Coronary artery (tissue), 2 donors: Measurements from ENCODE around the gene MLNR.

Experiments
- DNase-seq: peaks from one replicate; pipeline ENCODE4 v3.0.0-alpha.2; 2017; ENCODE audit warnings: low spot score
- H3K27ac ChIP-seq, 2 donors: fragments of 200-600 bp; sonication (generic); one replicate each; pipeline ENCODE4 v1.5.1; 2016 to 2019
- H3K4me3 ChIP-seq: fragments of 200-600 bp; sonication (generic); 2 replicates; pipeline ENCODE4 v1.5.1; 2016; ENCODE audit warnings: mild to moderate bottlenecking, moderate library complexity
- TF ChIP-seq, protein P1 (sequence below): fragments of 200-600 bp; sonication (generic); IDR thresholded peaks from one replicate; pipeline ENCODE4 v1.5.1; 2019; ENCODE audit warnings: antibody characterized with exemption

Gene MLNR

DNA sequence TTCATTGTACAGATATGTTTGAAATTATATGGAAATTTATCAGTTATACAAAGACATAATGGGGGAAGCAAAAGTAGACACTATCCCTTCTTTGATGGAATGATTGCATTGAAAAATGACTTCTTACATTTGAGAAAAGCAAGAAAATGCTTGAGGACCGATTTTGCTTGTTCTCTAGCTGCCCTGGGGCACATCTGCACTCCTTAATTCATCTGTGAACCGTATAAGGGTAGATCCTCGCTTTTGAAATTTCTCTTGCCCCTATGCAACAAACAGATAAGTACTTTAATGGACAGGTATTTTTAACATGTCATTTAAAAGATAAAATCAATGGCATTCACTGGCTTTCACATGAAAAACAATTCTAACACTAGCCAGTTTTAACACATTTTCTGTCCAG, 13.5 kb upstream of the MLNR start:
- DNase-seq, result no peak
- TF ChIP-seq, protein P1, sequence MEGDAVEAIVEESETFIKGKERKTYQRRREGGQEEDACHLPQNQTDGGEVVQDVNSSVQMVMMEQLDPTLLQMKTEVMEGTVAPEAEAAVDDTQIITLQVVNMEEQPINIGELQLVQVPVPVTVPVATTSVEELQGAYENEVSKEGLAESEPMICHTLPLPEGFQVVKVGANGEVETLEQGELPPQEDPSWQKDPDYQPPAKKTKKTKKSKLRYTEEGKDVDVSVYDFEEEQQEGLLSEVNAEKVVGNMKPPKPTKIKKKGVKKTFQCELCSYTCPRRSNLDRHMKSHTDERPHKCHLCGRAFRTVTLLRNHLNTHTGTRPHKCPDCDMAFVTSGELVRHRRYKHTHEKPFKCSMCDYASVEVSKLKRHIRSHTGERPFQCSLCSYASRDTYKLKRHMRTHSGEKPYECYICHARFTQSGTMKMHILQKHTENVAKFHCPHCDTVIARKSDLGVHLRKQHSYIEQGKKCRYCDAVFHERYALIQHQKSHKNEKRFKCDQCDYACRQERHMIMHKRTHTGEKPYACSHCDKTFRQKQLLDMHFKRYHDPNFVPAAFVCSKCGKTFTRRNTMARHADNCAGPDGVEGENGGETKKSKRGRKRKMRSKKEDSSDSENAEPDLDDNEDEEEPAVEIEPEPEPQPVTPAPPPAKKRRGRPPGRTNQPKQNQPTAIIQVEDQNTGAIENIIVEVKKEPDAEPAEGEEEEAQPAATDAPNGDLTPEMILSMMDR, result no peak

GRCh38 chr13:49208619-49209018, 11.5 kb upstream of the MLNR start:
- TF ChIP-seq, protein P1, result no peak
- Histone ChIP-seq H3K27ac (no peak overlapping the region), H3K4me3 (no peak overlapping the region)
- no peak for DNase-seq

More for the DNA sequence above, 13.5 kb upstream of the MLNR start:
- Histone ChIP-seq H3K27ac (no peak overlapping the region), H3K4me3 (no peak overlapping the region)

- TF ChIP-seq, protein P1, result no peak
Measured at GRCh38 chr13:49210114-49210513, 10.0 kb upstream of the MLNR start.

GRCh38 chr13:49210669-49211068, 9.5 kb upstream of the MLNR start:
- TF ChIP-seq, protein P1, result no peak
- Histone ChIP-seq H3K27ac (no peak overlapping the region), H3K4me3 (no peak overlapping the region)
- no peak for DNase-seq

More at GRCh38 chr13:49210114-49210513, 10.0 kb upstream of the MLNR start:
- no peak overlapping the region for H3K27ac ChIP-seq
- H3K4me3 ChIP-seq, result no peak overlapping the region
- no peak for DNase-seq

DNA sequence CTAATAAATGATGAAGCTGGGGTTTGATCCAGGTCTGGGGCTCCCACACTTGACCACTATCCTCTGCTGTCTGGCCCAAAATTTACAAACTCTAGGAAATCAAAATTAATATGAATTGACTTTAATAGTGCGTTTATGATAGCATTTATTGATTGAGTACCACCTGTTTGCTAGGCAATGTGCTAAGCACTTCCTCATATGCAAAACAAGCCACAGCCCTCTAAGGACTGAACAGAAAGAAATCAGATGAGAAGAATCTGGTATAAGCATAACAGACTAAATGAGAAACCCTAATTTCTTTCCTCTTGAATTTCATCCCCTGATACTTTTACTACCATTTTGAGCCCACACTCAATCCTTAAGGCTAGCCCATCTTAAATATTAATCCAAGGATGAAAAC, 6.6 kb upstream of the MLNR start:
- TF ChIP-seq, protein P1, result no peak
- no peak for DNase-seq
- no peak overlapping the region for H3K27ac ChIP-seq
- H3K4me3 ChIP-seq, result no peak overlapping the region

DNA sequence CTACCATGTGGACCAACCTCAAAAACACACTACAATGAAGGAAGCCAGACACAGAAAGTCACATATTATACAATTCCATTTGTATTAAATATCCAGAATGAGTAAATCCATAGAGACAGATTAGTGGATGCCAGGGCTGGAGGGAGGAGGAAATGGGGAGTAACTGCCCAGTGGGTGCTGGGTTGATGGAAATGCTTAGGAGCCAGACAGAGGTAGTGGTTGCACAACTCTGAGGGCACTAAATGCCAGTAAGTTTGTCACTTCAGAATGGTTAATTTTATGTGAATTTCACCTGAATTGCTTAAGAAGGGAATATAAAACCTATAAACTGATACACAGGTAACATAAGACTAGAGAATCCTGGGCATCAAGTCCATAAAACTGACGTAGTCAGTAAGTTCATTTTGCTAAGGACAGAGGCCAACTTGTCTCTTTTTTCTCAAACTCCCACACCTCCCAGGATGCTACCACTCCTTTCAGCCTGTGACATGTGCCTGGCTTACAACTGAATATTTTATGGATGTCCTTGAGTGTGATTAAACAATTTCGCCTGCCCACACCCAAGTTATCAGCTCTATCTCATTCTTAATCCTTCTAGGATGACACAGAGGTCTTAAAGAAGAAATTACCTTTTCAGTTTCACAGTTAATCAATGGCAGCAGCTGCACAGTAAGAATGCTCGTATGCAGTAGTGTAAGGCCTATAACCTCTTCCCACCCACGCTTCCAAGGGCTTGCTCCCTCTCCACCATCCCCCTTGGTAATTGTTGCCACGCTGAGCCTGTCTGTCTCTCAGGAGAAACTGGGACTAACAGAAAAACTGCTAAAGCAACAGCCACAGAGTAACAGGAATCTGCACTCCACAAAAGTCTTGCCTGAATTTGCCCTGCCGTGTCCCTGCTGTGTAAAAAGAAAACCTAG, 5.9 kb upstream of the MLNR start:
- TF ChIP-seq, protein P1, result no peak
- H3K27ac ChIP-seq, result no peak overlapping the region
- no peak for DNase-seq
- no peak overlapping the region for H3K4me3 ChIP-seq

DNA sequence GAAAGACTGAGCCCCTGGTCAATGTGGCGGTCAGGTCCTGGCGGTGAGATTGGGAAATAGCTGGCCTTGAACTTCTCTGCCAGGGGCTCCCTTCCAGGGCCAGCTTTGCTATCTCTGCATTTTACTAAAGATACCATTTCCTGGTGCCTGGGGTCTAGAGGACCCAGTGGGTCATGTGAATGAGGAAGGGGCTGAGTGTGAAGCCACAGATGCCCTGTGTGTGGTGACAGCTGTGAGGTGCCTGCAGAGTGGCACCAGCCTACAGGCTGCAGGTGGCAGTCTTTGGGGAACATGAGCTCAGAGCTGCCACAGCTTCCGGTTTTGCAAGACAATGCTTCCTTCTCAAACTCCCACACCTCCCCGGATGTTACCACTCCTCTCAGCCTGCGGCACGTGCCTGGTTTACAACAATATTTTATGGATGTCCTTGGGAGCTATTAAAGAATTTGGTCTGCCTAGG, 5.2 kb upstream of the MLNR start:
- no peak overlapping the region for H3K27ac ChIP-seq
- no peak for DNase-seq
- no peak overlapping the region for H3K4me3 ChIP-seq
- TF ChIP-seq, protein P1, result no peak
